GM12874 (cell line): ENCODE results near the gene TNS3.

Source experiments
- TF ChIP-seq, protein P1 (sequence below): IDR thresholded peaks from 2 replicates; pipeline ENCODE4 v1.5.1; 2011; ENCODE audit warnings: low read depth, mild to moderate bottlenecking, control low read depth, low read length, moderate library complexity; ENCODE audit not compliant: insufficient read depth

TNS3 gene

DNA sequence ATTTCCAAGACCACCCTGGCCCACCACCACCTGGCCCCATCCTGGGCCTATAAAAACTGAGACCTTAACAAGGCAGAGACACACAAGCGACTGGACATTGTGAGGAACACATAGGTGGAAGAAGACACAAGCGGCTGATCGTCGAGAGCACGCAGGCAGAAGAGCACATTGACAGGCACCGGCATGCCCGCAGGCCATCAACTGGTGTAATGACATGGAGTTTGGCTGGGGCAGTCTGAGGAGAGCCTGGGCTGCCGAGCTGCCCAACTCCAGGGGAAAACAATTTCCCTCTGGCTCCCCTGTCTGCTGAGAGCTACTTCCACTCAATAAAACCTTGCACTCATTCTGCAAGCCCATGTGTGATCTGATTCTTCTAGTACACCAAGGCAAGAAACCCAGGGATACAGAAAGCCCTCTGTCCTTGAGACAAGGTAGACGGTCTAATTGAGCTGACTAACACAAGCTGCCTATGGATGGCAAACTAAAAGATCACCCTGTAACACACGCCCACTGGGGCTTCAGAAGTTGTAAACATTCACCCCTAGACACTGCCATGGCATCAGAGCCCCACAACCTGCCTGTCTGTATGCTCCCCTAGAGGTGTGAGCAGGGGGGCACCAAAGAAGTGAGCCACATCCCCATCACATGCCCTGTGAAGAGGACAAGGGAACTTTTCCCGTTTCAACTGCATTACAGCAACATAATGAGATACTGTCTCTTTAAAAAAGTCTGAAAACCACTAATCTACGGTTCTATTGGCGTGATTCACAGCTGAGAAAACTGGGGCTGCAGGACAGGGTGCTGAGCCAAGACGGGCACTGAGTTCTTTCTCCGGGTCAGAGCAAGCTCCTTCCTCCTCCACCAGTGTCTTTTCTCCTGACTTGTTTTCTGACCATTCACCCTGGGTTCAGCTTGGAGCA lies 18.5 kb upstream of the TNS3 start:
- TF ChIP-seq, protein P1, sequence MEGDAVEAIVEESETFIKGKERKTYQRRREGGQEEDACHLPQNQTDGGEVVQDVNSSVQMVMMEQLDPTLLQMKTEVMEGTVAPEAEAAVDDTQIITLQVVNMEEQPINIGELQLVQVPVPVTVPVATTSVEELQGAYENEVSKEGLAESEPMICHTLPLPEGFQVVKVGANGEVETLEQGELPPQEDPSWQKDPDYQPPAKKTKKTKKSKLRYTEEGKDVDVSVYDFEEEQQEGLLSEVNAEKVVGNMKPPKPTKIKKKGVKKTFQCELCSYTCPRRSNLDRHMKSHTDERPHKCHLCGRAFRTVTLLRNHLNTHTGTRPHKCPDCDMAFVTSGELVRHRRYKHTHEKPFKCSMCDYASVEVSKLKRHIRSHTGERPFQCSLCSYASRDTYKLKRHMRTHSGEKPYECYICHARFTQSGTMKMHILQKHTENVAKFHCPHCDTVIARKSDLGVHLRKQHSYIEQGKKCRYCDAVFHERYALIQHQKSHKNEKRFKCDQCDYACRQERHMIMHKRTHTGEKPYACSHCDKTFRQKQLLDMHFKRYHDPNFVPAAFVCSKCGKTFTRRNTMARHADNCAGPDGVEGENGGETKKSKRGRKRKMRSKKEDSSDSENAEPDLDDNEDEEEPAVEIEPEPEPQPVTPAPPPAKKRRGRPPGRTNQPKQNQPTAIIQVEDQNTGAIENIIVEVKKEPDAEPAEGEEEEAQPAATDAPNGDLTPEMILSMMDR: no peak

DNA sequence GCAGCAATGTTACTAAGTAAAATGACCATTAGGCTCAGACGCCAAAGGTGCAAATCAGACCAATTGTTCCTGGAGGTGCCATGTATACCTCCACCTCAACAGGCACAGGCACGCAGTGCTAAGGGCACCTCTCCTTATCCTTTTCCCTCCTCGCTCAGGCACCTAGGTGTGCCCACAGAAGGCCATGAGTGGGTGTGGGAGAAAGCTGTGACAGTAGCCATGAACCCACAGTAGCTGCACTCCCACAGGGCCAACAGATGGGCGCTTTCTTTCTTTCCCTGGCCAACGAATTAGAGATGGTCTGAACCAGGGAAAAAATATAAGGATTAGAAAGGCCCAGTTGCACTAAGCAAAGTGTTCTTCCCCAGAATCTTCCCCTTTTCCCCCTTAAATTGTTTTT lies 15.5 kb upstream of the TNS3 start:
- TF ChIP-seq, protein P1: no peak

DNA sequence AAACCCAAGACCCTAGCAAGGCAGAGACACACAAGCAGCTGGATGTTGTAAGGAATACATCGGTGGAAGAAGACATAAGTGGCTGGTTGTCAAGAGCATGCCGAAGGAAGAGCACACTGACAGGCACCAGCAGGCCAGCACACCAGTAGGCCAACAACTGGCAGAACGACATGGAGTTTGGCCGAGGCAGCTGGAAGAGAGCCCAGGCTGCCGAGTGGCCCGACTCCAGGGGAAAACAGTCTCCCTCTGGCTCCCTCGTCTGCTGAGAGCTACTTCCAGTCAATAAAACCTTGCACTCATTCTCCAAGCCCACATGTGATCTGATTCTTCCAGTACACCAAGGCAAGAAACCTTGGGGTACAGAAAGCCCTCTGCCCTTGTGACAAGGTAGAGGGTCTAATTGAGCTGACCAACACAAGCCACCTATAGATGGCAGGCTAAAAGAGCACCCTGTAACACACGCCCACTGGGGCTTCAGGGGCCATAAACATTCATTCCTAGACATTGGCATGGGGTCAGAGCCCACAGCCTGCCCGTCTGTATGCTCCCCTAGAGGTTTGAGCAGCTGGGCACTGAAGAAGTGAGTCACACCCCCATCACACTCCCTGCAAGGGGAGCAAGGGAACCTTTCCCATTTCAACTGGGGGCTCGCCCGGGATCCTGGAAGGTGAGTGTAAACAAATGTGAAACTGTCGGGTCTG lies 14.7 kb upstream of the TNS3 start:
- TF ChIP-seq, protein P1: no peak

DNA sequence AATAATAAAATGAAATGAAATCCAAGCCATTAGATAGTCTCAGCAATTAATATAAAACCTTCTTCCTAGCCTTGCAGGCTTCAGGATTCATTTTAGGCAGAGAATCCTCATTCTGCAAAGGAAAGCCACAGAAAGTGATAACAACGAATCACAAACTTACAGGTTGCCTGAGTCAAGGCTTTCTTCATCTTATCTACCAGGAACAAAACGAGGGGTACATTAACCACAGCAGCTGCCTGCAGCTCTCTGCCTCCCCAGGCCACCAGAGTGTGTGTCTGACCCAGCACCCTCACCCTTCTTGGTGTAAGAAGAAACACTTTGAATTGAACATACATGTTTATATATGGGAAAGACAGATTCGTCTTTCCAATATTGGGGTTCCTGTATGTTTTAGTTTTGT lies 12.5 kb upstream of the TNS3 start:
- TF ChIP-seq, protein P1: no peak

DNA sequence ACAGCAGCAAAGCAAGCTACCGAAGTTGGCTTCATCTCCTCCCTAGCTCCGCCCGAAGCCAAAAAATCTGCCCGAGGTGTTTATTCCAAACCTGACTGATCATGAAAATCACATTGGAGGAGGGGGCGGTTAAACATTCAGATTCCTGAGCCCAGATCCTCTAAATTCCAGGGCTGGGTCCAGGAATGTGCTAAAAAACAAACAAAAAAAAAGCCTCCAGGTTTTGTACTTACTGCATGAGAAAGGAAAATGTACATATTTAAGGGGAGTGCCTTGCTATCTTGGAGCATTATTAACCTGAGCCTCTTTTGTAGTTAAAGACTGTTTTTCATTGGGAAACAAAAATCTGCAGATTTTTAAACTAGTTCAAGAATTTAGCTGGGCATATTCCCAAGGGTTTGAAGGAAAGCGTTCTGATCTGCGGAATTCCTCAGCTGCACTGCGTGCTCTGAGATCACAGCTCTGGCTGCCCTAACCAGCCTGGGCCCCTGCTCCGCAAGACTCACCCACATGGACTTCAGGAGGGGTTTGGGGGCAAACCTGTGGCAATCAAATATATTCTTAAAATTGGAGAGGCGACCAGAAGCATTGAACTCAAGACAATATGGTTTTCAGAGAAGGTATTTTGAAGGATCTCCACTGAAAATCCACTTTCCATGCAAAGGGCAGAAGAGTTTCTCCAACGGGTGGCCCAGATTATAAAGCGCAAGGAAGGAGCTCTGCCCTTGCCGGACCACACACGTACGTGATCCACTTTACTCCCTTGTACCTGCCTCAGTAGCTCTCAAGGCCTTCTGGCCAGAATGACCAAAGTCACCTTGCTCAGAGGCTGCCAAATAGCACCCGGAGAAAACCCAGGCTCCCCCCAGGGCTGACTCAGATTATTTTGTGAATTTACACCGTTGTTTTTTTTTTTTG lies 10.0 kb upstream of the TNS3 start:
- TF ChIP-seq, protein P1: no peak

DNA sequence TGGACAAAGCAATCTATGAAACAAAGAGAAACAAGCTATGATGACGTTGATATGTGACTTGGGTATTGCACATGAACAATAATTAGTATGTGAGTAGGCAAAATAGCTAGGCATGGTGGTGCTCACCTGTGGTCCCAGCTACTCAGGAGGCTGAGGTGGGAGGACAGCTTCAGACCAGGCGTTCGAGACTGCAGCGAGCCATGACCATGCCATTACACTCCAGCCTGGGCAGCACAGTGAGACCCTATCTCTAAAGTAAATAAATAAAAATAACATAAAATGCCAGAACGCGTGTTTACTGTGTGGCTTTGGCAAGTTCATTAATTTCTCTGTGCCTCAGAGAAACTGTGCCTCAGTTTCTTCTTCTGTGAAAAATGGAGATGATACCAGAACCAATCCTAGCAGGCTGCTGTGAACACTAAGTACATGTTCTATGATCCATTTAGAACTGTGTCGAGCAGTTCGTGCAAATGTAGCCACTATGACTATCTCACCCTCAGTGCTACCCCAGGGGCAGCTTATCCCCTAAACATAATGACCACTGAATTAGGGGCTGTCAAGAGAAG lies 9.3 kb upstream of the TNS3 start:
- TF ChIP-seq, protein P1: no peak
